Measurements from ENCODE around the gene LAMA2.
A peak's percentile ranks its signal among the peaks of the same experiment; 100 is the strongest.

The LAMA2 gene

GRCh38 chr6:129451187-129451586, 568.2 kb downstream of the LAMA2 start:
- DNase-seq (ENCODE audit: low read depth), result no peak

DNA sequence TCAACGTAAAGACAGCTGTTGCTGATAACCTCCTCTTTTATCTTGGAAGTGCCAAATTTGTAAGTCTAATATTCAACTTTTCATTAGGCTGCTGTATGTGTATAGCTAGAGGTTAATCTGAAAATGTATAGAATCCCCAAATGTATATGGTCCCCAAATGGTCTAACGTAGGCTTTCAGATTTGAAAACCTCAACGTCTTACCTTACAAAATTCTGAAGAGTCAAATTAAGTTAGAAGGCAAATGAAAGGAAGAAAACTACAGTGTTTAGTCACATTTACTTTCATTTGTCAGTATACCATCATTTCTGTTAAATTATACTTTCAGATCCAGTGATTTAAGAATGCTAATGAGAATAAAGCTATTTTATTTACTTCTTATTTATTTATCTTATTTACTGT, 570.1 kb downstream of the LAMA2 start:
- no peak for DNase-seq (ENCODE audit: low read depth)

GRCh38 chr6:129454488-129454887, 571.5 kb downstream of the LAMA2 start:
- no peak for DNase-seq (ENCODE audit: low read depth)

DNA sequence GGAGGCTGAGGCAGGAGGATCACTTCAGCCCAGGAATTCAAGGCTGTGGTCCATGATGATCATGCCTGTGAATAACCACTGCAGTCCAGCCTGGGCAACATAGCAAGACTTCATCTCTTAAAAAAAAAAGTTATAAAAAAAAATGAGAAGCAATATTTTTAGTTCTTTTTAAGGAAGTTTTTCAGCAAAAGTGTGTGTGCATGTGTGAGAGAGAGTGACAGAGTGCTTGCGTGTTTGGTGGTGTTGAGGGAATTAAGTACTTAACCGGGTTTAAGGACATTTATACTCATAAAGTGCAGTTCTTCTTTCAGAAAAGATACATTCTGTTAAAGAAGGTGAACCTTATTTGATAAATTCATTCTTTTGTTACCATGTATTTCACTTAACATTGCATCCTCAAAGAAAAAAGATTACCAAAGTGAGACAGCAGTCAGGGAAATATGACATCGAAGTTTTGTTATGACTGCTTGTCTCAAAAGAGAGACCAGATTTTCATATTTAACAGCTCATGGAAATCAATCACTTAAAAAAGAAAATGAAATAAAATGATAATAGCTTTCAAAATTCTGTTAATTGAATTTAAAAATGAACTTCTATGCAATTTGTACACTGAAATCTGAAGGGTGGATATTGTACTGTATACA, 572.3 kb downstream of the LAMA2 start:
- DNase-seq (ENCODE audit: low read depth), result no peak

GRCh38 chr6:129460221-129460620, 577.3 kb downstream of the LAMA2 start:
- DNase-seq (ENCODE audit: low read depth), result no peak

DNA sequence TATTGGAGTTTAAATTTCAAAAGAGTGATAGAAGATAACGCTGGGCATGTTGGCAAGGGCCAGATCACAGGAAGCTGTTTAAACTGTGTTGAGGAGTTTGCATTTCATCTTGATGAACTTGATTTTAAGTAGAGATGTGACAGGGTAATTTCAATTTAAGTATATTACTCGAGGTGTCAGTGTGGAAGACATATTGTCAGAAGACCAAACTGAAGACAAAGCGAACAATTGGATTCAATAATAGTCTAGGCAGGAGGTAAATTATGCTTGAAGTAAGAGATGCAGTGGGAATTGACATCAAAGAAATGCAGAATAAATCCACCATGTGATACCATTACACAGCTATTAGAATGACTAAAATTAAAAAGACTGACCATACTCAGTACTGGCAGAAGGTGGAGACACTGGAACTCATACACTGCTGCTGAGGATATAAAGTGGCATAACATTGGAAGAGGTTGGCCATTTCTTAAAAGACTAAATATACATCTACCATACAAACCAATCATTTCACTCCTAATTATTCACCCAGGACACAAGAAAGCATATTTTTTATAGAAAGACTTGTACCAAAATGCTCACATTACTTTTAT, 586.2 kb downstream of the LAMA2 start:
- DNase-seq (ENCODE audit: low read depth), result peak; percentile 24

- no peak for DNase-seq (ENCODE audit: low read depth)
These were observed 589.3 kb downstream of the LAMA2 start for GRCh38 chr6:129472239-129472638.

- no peak for DNase-seq (ENCODE audit: low read depth)
These were observed 590.6 kb downstream of the LAMA2 start for GRCh38 chr6:129473546-129473945.

- DNase-seq (ENCODE audit: low read depth), result no peak
These were observed 592.7 kb downstream of the LAMA2 start for GRCh38 chr6:129475477-129476247.

GRCh38 chr6:129476248-129476564, 593.3 kb downstream of the LAMA2 start:
- no peak for DNase-seq (ENCODE audit: low read depth)

DNA sequence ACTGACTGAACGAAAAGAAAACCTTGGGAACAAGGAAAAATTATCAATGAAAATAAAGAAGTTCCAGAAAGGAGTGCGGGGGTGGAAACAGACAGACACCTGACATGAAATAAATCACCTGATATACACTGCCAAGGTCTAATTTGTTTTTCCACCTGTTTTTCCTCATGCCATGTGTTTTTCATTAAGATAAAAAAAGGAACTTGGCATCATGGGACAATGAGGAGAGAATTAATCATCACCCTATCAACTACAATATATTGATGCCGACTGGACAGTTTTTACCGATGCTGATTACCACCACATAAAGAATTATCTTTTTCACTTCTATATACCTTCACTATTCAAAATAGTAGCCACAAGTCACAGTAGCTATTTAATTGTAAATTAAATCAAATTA, 593.9 kb downstream of the LAMA2 start:
- DNase-seq (ENCODE audit: low read depth), result no peak

- no peak for DNase-seq (ENCODE audit: low read depth)
These were observed 595.4 kb downstream of the LAMA2 start for GRCh38 chr6:129478379-129478778.

- no peak for DNase-seq (ENCODE audit: low read depth)
These were observed 598.8 kb downstream of the LAMA2 start for GRCh38 chr6:129481706-129482105.

DNA sequence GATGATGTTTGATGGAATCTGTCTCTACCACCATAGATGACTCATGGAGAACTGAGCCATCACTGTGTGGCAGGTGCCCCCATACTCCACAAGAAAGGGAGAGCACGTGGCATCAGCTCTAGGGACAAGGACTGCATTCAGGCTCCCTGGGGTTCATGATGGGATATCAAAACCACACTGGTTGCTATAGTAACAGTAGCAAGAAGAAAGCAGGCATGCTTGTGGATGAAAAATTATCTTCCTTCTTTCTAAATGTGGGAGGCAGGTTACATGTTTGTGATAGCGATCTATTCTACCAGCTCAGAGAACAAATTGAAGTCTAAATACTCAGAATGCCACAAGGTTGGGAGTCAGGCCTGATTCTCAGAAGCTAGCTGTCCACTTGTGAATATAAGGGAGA, 602.8 kb downstream of the LAMA2 start:
- DNase-seq (ENCODE audit: low read depth), result peak; percentile 27

DNA sequence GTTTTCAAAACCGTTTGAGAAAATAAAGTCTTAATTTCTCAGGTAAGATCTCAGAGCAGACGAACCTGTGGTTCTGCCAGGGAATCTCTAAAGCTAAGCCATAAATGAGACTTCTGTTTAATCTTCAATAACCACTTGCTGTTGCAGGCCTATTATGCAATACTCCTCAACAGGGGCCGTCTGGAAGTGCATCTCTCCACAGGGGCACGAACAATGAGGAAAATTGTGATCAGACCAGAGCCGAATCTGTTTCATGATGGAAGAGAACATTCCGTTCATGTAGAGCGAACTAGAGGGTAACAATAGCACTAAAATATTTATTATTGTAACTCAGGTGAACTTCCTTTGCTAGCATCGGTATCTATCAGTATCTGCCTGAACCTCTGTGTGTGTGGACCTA, 603.4 kb downstream of the LAMA2 start:
- DNase-seq (ENCODE audit: low read depth), result no peak

GRCh38 chr6:129488313-129488712, 605.4 kb downstream of the LAMA2 start:
- no peak for DNase-seq (ENCODE audit: low read depth)

- no peak for DNase-seq (ENCODE audit: low read depth)
These were observed 606.4 kb downstream of the LAMA2 start for GRCh38 chr6:129489215-129489765.

DNA sequence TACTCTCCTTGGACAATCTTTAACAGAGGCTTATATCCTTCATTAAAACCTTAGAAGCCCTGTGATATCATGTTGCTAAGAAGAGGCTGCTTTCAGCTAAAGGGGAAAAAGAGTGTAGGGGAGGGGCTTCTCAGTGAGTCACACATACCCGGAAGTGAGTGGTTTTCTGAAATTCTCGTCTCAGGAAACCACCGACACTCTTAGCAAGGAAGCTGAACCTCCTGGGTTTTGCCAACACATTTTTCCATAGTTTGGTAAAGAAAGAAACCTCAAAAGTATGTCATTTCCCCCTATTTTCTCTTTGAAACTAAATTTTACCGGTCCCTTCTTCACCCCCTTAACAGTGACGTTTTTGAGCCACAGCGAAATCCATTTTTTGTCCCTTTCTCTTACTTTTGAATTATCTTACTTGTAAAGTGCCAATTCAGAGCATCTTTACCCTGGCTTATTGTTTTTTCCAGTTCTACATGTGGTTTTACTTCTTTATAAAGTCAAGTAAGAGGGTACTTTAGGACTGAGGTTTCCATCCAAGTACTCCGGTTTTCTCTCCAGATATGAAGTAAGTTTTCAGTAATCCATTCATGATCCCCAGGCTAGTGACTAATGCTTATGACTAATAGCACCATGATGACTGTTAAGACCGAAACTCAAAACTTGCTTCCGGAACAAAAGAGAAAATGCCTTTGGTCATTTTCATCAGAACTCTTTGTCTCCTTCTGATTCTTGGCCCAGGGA, 607.8 kb downstream of the LAMA2 start:
- DNase-seq (ENCODE audit: low read depth), result peak; percentile 96

- DNase-seq (ENCODE audit: low read depth), result peak; percentile 16
These were observed 608.5 kb downstream of the LAMA2 start for GRCh38 chr6:129491436-129491835.

GRCh38 chr6:129492260-129492659, 609.3 kb downstream of the LAMA2 start:
- no peak for DNase-seq (ENCODE audit: low read depth)

GRCh38 chr6:129493354-129493902, 610.5 kb downstream of the LAMA2 start:
- DNase-seq (ENCODE audit: low read depth), result peak; percentile 66

DNA sequence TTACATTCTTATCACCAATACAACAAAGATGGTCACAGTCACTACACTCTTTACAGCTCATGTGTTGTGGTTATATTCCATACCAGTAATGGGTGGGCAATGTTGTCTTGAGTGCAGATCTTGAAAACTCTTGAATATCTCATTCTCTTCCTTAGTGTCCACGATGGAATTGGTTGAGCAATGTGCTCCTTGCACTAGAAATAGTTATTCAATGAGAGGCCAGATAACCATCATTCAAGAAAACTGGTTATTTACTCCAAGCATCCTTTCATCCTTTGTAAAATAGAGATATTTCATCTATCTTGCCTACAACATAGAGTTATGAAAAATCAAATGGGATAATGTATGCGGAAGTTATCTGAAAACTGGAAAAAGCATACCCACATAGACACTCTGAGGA, 611.2 kb downstream of the LAMA2 start:
- DNase-seq (ENCODE audit: low read depth), result peak; percentile 40
